ENCODE results near the gene RHCE. TPM values are rescaled to one million over a fixed set of nuclear protein-coding genes. Genes with fewer than 3 reads are reported as not detected.
A peak's percentile ranks its signal among the peaks of the same experiment; 100 is the strongest.
"Not testable (repeated sequence)": the region's sequence is repeated elsewhere in the genome, so short reads cannot be mapped to it uniquely, and the experiment has no call there.

The RHCE gene
- total RNA-seq: 10 to 100 TPM in 2 of 8 experiments, 1 to 10 TPM in 4, under 1 TPM in 1, not detected in 1; 0.27 to 11.2 (median 3.3) TPM

DNA sequence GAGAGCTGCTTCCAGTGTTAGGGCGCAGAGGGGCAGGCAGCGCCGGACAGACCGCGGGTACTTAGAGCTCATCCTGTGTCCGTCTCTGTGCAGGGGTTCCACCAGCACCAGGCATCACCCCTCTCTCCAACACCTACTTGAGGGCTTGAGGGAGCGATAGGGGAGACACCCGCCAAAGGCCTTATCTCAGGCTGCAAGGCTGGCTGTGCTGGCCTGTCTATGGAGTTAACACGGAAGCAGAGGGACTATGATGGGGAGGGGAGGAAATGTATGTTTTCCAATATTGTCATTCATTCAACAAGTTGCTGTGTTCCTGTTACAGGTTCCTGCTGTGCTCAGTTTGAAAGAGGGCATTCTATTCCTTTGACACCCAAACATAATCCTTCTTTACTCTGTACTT is at the start of gene RHCE:
Gene RHCE, minus strand, starts transcription at position 111 of the 400 bp plus-strand sequence. Its CDS starts 39 bp downstream, at position 72.
- H3K4me3 ChIP-seq; H3K27ac ChIP-seq; H3K4me1 ChIP-seq (replicated peaks in 1 of 2); in situ Hi-C loops (cut with MboI; ENCODE audit: low pct_unique_long_range_greater_than_20kb in 2 of 9, low sequenced_read_pairs in 9 of 9, unreplicated experiment in 9 of 9); ATAC-seq (replicated peaks in 6 of 8): not testable (repeated sequence)
- WGBS, 10 experiments: 0 to 78% methylated on average over 1 to 8 of the region's 9 CpGs; no CpG with 5 or more reads in 8 of the 10 experiments

DNA sequence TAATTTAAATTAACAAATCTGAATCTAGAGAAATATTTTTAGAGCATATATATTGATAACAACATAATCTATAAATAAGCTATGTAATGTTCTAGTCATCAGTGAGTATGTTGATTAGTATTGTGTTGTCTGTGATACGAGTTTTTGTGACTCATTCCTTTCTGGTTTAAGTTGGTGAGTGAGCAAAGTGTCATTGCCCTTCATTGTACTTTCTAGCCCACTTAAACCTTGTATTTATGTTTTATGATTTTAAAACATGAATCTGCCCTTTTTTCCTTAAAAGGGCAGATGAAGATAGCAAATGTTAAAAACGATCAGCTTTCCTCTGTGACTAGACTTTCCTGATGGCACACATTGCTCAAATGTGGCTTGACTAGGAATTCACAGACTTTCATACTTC is 48.6 kb upstream of the RHCE start:
- WGBS, 10 experiments: 30 to 100% (median 84%) methylated on average over 1 to 2 of the region's 2 CpGs
- H3K4me1 ChIP-seq (replicated peaks in 1 of 2): no peaks in the 10 kb centered on the region
- in situ Hi-C loops (cut with MboI; ENCODE audit: low pct_unique_long_range_greater_than_20kb in 2 of 9, low sequenced_read_pairs in 9 of 9, unreplicated experiment in 9 of 9): no loop called here
- H3K27ac ChIP-seq: no peak overlapping the region
- ATAC-seq (replicated peaks in 6 of 8): no peak
- no peak overlapping the region for H3K4me3 ChIP-seq

DNA sequence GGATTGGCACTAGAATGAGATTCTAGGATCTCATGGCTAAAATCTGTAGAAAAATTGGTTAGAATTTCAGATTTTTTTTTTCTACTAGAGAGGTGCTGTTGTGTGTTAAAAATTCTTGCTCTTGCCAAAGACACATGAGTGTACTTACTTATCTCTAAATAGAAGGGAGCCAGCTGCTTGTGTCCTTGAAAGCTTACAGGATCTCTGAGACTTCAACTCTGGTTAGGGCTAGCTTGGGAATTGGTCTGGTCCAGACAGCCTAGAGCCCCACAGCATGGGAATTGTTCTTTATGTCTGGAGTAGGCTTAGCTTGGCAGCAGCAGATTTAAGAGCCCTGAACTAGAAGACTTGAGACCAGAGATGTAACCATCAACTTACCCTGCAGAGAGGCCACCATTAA is 47.4 kb upstream of the RHCE start:
- Histone ChIP-seq H3K27ac (no peak overlapping the region), H3K4me3 (no peak overlapping the region), H3K4me1 (replicated peaks in 1 of 2) (no peaks in the 10 kb centered on the region)
- in situ Hi-C loops (cut with MboI; ENCODE audit: low pct_unique_long_range_greater_than_20kb in 2 of 9, low sequenced_read_pairs in 9 of 9, unreplicated experiment in 9 of 9): no loop called here
- no peak for ATAC-seq (replicated peaks in 6 of 8)

DNA sequence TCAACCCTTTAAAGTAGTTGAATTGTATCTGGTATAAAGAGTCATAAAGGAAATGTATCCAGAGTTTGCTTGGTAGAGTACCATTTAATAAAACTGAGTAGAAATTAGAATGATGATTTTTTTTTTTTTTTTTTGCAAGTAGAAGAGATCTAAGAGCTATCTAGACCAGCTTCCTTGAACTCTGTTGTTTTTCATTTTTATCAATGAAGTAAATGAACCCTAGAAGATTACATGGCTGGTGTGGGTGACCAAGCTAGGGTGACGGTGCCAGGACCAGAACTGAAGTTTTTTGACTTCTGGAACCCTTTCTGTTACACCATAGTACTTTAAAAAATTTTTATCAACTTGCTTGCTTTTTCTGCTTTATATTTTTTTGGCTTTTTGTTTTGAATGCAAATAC is 47.0 kb upstream of the RHCE start:
- no peak for ATAC-seq (replicated peaks in 6 of 8)
- Histone ChIP-seq H3K4me3 (no peak overlapping the region), H3K27ac (no peak overlapping the region), H3K4me1 (replicated peaks in 1 of 2) (no peaks in the 10 kb centered on the region)
- WGBS, 10 experiments: 75 to 100% (median 100%) methylated on average over 1 of the region's 1 CpG; no CpG with 5 or more reads in 1 of the 10 experiments
- in situ Hi-C loops (cut with MboI; ENCODE audit: low pct_unique_long_range_greater_than_20kb in 2 of 9, low sequenced_read_pairs in 9 of 9, unreplicated experiment in 9 of 9): no loop called here

DNA sequence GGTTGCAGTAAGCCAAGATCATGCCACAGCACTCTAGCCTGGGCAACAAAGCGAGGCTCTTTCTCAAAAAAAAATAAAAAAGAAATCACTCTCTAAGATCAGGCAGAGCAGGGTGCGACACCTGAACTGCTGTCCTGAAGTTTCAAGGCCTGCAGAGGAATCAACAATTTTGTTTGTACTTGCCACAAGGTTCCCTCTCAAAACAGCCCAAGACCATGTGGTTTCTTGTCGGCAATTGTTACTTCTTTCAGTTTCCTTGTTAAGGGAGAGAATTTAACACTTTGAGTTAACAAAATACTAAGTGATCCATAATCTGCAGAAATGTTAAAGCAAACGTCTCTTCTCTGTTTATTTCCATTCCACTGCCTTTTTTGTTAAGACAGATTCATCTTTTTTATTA is 46.6 kb upstream of the RHCE start:
- no peaks in the 10 kb centered on the region for H3K4me1 ChIP-seq (replicated peaks in 1 of 2)
- in situ Hi-C loops (cut with MboI; ENCODE audit: low pct_unique_long_range_greater_than_20kb in 2 of 9, low sequenced_read_pairs in 9 of 9, unreplicated experiment in 9 of 9): no loop called here
- H3K27ac ChIP-seq: no peak overlapping the region
- 62 to 91% (median 79%) methylated on average over 1 to 4 of the region's 4 CpGs for WGBS, 10 experiments
- no peak overlapping the region for H3K4me3 ChIP-seq
- ATAC-seq (replicated peaks in 6 of 8): no peak

DNA sequence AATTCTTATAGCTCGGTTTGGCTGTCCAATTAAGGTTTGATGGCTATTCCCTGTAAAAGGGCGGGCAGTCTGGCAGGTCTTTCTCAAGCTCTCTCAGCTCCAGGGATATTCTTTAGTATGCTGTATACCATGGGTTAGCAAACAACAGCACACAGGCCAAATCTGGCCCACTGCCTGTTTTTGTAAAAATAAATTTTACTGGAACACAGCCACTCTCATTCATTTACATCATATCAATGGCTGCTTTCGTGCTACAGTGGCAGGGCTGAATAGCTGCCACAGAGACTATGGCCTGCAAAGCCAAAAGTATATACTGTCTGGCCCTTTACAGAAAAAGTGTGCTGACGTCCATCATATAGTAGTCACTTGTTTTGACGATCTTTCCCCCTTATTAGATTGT is 42.1 kb upstream of the RHCE start:
- in situ Hi-C loops (cut with MboI; ENCODE audit: low pct_unique_long_range_greater_than_20kb in 2 of 9, low sequenced_read_pairs in 9 of 9, unreplicated experiment in 9 of 9): no loop called here
- no peak overlapping the region for H3K27ac ChIP-seq
- WGBS, 10 experiments: 46 to 100% (median 83%) methylated on average over 1 to 5 of the region's 5 CpGs

DNA sequence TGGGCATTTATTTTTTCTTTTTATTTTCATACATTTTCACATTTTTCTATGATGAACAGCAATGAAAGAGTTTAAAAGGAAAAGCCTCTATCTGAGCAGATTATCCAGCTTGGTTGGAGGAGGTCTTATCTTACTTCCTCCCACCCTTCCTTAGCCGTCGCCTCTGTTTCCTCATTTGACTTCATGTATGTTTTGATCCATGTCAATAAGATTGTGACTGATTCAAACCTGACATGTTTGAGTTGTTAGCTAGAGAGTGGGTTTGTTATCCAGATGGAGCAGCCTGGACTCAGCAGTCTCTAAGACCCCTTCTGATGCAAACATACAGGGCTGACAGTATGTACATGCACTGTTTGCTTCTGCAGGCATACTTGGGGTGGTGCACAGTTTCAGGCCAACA is 41.2 kb upstream of the RHCE start:
- H3K4me3 ChIP-seq: no peak overlapping the region
- in situ Hi-C loops (cut with MboI; ENCODE audit: low pct_unique_long_range_greater_than_20kb in 2 of 9, low sequenced_read_pairs in 9 of 9, unreplicated experiment in 9 of 9): no loop called here
- no peaks in the 10 kb centered on the region for H3K4me1 ChIP-seq (replicated peaks in 1 of 2)
- peak in 1 of 8 experiments; percentile 19 for ATAC-seq (replicated peaks in 6 of 8)
- WGBS, 10 experiments: 90 to 100% (median 97%) methylated on average over 2 of the region's 2 CpGs; no CpG with 5 or more reads in 1 of the 10 experiments
- no peak overlapping the region for H3K27ac ChIP-seq

More for the DNA sequence above, 42.1 kb upstream of the RHCE start:
- H3K4me1 ChIP-seq (replicated peaks in 1 of 2): no peaks in the 10 kb centered on the region
- H3K4me3 ChIP-seq: no peak overlapping the region
- ATAC-seq (replicated peaks in 6 of 8): peak in 3 of 8 experiments; percentile 22 to 80 (median 29)

DNA sequence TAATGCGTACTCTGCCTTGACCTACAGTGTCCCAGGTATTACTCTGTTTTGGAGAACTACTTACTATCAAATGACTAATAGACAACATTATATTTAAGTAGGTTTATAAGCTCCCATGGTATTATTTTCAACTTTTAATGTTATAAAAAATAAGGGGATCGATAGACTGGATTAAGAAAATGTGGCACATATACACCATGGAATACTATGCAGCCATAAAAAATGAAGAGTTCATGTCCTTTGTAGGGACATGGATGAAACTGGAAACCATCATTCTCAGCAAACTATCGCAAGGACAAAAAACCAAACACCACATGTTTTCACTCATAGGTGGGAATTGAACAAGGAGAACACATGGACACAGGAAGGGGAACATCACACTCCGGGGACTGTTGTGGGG is 40.2 kb upstream of the RHCE start:
- H3K27ac ChIP-seq; H3K4me3 ChIP-seq; ATAC-seq (replicated peaks in 6 of 8); in situ Hi-C loops (cut with MboI; ENCODE audit: low pct_unique_long_range_greater_than_20kb in 2 of 9, low sequenced_read_pairs in 9 of 9, unreplicated experiment in 9 of 9); H3K4me1 ChIP-seq (replicated peaks in 1 of 2): not testable (repeated sequence)
- WGBS, 10 experiments: 45 to 100% (median 100%) methylated on average over 1 to 2 of the region's 4 CpGs; no CpG with 5 or more reads in 5 of the 10 experiments

DNA sequence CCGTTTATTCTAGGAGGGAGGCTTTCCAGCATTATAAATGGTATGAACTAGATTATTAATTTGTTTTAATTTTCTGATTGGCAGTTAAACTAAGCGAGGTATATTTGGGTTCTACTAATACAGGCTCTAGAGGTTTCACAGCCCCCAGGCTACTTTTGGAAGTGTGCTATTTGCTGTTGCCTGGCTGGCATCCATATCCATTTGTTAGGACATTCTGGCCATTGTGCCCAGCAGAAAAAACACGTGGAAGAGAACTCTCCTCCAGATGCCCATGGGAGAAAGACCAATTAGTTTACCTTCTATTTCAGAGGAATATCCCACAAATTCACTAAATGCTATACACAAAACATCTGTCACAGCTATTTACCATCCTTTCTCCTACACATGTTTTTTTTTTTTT is 39.4 kb upstream of the RHCE start:
- no peak for ATAC-seq (replicated peaks in 6 of 8)

DNA sequence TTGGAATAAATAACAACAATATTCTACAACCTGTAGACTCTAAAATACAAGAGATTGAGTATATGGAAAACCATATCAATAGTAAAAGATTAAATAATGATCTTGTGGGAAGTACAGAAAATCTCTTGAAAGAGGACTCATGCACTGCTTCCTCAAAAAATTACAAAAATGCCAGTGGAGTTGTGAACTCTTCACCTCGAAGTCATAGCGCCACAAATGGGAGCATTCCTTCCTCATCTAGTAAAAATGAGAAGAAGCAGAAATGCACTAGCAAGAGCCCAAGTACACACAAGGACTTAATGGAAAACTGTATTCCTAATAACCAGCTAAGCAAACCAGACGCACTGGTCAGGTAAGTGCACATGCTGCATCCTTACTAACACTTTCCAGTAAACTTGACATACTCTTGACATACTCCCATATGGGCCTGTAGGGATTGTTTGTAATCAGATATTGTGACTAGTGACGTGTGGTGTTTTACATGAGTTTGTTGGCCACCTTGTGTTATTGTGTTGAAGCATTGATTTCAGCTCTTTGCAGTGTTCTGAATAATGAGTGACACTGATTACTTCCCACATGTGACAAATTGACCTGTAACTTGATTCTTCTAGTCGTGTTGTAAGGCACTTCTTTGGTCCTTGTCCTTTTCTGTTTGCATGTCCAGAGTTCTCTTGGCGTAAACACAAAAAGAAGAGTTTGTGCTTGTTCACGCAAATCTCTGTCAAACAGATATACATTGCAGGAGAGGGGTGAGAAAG is 38.1 kb upstream of the RHCE start:
- H3K4me3 ChIP-seq: no peak overlapping the region
- in situ Hi-C loops (cut with MboI; ENCODE audit: low pct_unique_long_range_greater_than_20kb in 2 of 9, low sequenced_read_pairs in 9 of 9, unreplicated experiment in 9 of 9): no loop called here
- H3K4me1 ChIP-seq (replicated peaks in 1 of 2): no peaks in the 10 kb centered on the region
- WGBS, 10 experiments: 69 to 92% (median 84%) methylated on average over 4 to 7 of the region's 7 CpGs
- H3K27ac ChIP-seq: no peak overlapping the region
- no peak for ATAC-seq (replicated peaks in 6 of 8)

More for the DNA sequence above, 39.4 kb upstream of the RHCE start:
- Histone ChIP-seq H3K4me3 (no peak overlapping the region), H3K27ac (no peak overlapping the region), H3K4me1 (replicated peaks in 1 of 2) (no peaks in the 10 kb centered on the region)
- 71 to 100% (median 87%) methylated on average over 1 to 3 of the region's 3 CpGs for WGBS, 10 experiments
- in situ Hi-C loops (cut with MboI; ENCODE audit: low pct_unique_long_range_greater_than_20kb in 2 of 9, low sequenced_read_pairs in 9 of 9, unreplicated experiment in 9 of 9): no loop called here

DNA sequence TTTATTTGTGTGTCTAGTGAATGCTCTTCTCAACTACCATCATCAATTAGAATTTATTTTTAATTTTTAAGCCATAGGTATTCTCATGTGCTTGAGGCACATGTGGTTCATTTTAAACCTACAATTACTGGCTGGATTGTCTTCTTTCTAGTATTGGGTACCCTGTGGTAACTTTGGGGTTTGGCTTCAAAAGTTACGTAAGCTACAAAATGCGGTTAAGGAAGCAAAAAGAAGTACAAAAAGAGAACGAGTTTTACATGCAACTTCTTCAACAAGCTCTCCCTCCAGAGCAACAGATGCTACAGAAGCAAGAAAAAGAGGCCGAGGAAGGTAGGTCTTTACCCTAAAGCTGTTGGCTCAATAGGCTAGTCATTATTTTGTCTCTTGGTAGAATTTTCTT is 35.9 kb upstream of the RHCE start:
- H3K4me1 ChIP-seq (replicated peaks in 1 of 2): no peaks in the 10 kb centered on the region
- no peak overlapping the region for H3K27ac ChIP-seq
- no peak overlapping the region for H3K4me3 ChIP-seq
- in situ Hi-C loops (cut with MboI; ENCODE audit: low pct_unique_long_range_greater_than_20kb in 2 of 9, low sequenced_read_pairs in 9 of 9, unreplicated experiment in 9 of 9): no loop called here
- ATAC-seq (replicated peaks in 6 of 8): no peak
- 69 to 100% (median 90%) methylated on average over 1 to 4 of the region's 4 CpGs for WGBS, 10 experiments

DNA sequence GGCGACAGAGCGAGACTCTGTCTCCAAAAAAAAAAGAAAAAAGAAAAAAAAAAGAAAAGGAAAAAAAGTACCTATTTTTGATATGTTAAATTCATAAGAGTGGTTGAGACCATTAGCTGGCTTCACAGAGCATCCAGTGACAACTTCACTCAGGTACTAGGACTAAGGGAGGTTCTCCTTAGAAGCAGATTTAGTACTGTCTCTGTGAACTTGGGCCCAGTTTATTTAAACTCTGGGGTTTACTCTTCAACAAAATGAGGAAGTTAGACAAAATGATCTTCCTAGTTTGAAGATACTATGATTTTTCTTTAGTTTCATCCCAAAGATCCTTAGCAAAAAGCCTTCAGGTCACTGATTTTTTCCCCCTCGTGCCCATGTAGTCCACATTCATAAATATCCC is 31.3 kb upstream of the RHCE start:
- Histone ChIP-seq H3K27ac (no peak overlapping the region), H3K4me3 (no peak overlapping the region), H3K4me1 (replicated peaks in 1 of 2) (peaks cover 0 to 3% of the 10 kb centered on the region in 2 donors)
- no peak for ATAC-seq (replicated peaks in 6 of 8)
- WGBS, 10 experiments: 81 to 100% (median 92%) methylated on average over 1 to 3 of the region's 3 CpGs; no CpG with 5 or more reads in 1 of the 10 experiments
- in situ Hi-C loops (cut with MboI; ENCODE audit: low pct_unique_long_range_greater_than_20kb in 2 of 9, low sequenced_read_pairs in 9 of 9, unreplicated experiment in 9 of 9): no loop called here

DNA sequence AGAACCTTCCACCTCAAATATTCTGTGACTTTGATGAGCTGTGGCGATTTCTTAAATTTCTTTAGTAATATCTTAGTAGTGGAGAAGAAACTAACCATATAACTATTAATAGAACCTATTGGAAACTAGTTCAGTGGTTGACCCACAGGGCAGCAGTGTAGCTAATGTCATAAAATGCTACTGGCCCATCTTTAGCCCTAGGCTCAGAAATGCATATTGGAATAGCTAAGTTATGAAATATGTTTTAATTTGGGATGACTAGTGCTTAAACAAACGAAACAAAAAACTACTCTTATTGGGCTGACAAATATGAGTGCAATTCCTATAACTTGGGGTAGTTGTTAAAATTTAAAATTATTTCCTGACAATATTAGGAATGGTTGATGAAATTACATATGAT is 30.3 kb upstream of the RHCE start:
- Histone ChIP-seq H3K4me1 (replicated peaks in 1 of 2) (peaks cover 7 to 10% of the 10 kb centered on the region in 2 donors), H3K4me3 (no peak overlapping the region), H3K27ac (no peak overlapping the region)
- in situ Hi-C loops (cut with MboI; ENCODE audit: low pct_unique_long_range_greater_than_20kb in 2 of 9, low sequenced_read_pairs in 9 of 9, unreplicated experiment in 9 of 9): no loop called here
- peak in 1 of 8 experiments; percentile 41 for ATAC-seq (replicated peaks in 6 of 8)
- 48 to 100% (median 92%) methylated on average over 1 to 2 of the region's 2 CpGs for WGBS, 10 experiments

DNA sequence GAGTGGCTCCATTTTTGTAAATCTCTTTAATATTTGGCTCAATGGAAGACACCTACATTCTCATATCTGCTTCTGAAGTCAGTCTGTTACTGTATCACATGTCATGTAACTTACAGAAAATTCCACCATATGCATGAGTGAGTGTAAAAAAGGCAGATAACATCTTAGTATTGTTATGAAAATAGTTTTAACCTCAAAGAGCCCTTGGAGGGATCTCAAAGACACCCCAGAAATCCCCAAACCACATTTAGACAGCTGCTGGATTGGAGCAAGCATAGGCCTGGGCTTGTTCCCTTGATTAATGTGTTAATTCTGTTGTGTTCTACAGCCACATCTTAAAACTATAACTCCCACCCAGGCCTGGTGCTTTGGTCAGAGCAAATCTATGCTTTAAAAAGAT is 26.9 kb upstream of the RHCE start:
- peak in 1 of 8 experiments; percentile 32 for ATAC-seq (replicated peaks in 6 of 8)
- H3K27ac ChIP-seq: no peak overlapping the region
- in situ Hi-C loops (cut with MboI; ENCODE audit: low pct_unique_long_range_greater_than_20kb in 2 of 9, low sequenced_read_pairs in 9 of 9, unreplicated experiment in 9 of 9): no loop called here
- peaks cover 15 to 24% of the 10 kb centered on the region in 2 donors for H3K4me1 ChIP-seq (replicated peaks in 1 of 2)
- no peak overlapping the region for H3K4me3 ChIP-seq

All from motor neuron (in vitro differentiated cells).